HepG2 (cell line): ENCODE measurements around the gene NOS1AP. TPM values are rescaled to one million over a fixed set of nuclear protein-coding genes. Genes with fewer than 3 reads are reported as not detected.
A peak's percentile ranks its signal among the peaks of the same experiment; 100 is the strongest.

Experiments used
- AGO2 ChIP-seq: fragments of 200-400 bp; formaldehyde crosslinking; optimal IDR thresholded peaks from 2 replicates; pipeline ENCODE3; 2017; ENCODE audit warnings: mild to moderate bottlenecking, low read depth, low read length, moderate library complexity
- BORCS8-MEF2B ChIP-seq: sonication (generic); formaldehyde crosslinking; IDR thresholded peaks from 2 replicates; pipeline ENCODE4 v1.8.0; 2022; ENCODE audit warnings: mild to moderate bottlenecking, missing genetic modification reagents
- CBX1 ChIP-seq: IDR thresholded peaks from one replicate; pipeline ENCODE4 v1.6.1; 2016; ENCODE audit warnings: antibody characterized with exemption, low read depth
- CBX5 ChIP-seq: sonication (generic); formaldehyde crosslinking; IDR thresholded peaks from 2 replicates; pipeline ENCODE4 v1.4.0; 2020; ENCODE audit warnings: missing genetic modification reagents, borderline replicate concordance
- DR1 ChIP-seq: sonication (generic); formaldehyde crosslinking; IDR thresholded peaks from 2 replicates; pipeline ENCODE4 v1.8.0; 2021; ENCODE audit warnings: mild to moderate bottlenecking, missing genetic modification reagents, inconsistent platforms
- FLYWCH1 ChIP-seq: sonication (generic); formaldehyde crosslinking; IDR thresholded peaks from 2 replicates; pipeline ENCODE4 v1.8.1; 2023; ENCODE audit warnings: mild to moderate bottlenecking, missing genetic modification reagents
- GATA4 ChIP-seq: sonication (generic); IDR thresholded peaks from 2 replicates; pipeline ENCODE4 v1.6.1; 2016; ENCODE audit warnings: antibody characterized with exemption, low read depth, borderline replicate concordance
- GATAD1 ChIP-seq: IDR thresholded peaks from 2 replicates; pipeline ENCODE4 v1.6.1; 2016; ENCODE audit warnings: missing genetic modification reagents, missing compliant biosample characterization
- GTF2F1 ChIP-seq: fragments of 150-350 bp; IDR thresholded peaks from 2 replicates; pipeline ENCODE4 v1.6.1; 2014; ENCODE audit warnings: low read length
- HMG20A ChIP-seq: IDR thresholded peaks from 2 replicates; pipeline ENCODE4 v1.6.1; 2016; ENCODE audit warnings: borderline replicate concordance
- HNF4G ChIP-seq, 2 experiments: sonication (generic) in 1 of 2; formaldehyde crosslinking in 1 of 2; IDR thresholded peaks; 2 replicates each; pipeline versions ENCODE4 v1.4.0 to v1.6.1; 2011 to 2020; ENCODE audit warnings: borderline replicate concordance in 2 of 2, low read depth in 2 of 2, mild to moderate bottlenecking in 2 of 2, low read length in 1 of 2, missing genetic modification reagents in 1 of 2, moderate library complexity in 1 of 2
- KDM1A ChIP-seq: IDR thresholded peaks from 2 replicates; pipeline ENCODE4 v1.6.1; 2016; ENCODE audit warnings: missing compliant biosample characterization
- KMT2A ChIP-seq: sonication (generic); formaldehyde crosslinking; IDR thresholded peaks from 2 replicates; pipeline ENCODE4 v1.4.0; 2020; ENCODE audit warnings: missing genetic modification reagents
- KMT2B ChIP-seq: IDR thresholded peaks from 2 replicates; pipeline ENCODE4 v1.6.1; 2016; ENCODE audit warnings: missing genetic modification reagents, missing compliant biosample characterization
- MED1 ChIP-seq: sonication (generic); formaldehyde crosslinking; IDR thresholded peaks from 2 replicates; pipeline ENCODE4 v1.4.0; 2020; ENCODE audit warnings: missing genetic modification reagents
- MXD1 ChIP-seq: sonication (generic); formaldehyde crosslinking; IDR thresholded peaks from 2 replicates; pipeline ENCODE4 v1.4.0; 2020; ENCODE audit warnings: mild to moderate bottlenecking, missing genetic modification reagents
- NPAS2 ChIP-seq: sonication (generic); formaldehyde crosslinking; IDR thresholded peaks from 2 replicates; pipeline ENCODE4 v1.8.0; 2022; ENCODE audit warnings: mild to moderate bottlenecking, missing genetic modification reagents, borderline replicate concordance
- NR2F6 ChIP-seq, 2 experiments: IDR thresholded peaks; 2 replicates each; pipeline ENCODE4 v1.6.1; 2016; ENCODE audit warnings: antibody characterized with exemption in 1 of 2, mild to moderate bottlenecking in 1 of 2
- RORA ChIP-seq: sonication (generic); formaldehyde crosslinking; IDR thresholded peaks from 2 replicates; pipeline ENCODE4 v1.5.0; 2020; ENCODE audit warnings: mild to moderate bottlenecking, missing genetic modification reagents, moderate library complexity
- SMAD1 ChIP-seq: sonication (generic); formaldehyde crosslinking; IDR thresholded peaks from 2 replicates; pipeline ENCODE4 v1.4.0; 2020; ENCODE audit warnings: missing genetic modification reagents, low read depth, mild to moderate bottlenecking, borderline replicate concordance
- SNAI1 ChIP-seq: sonication (generic); formaldehyde crosslinking; IDR thresholded peaks from 2 replicates; pipeline ENCODE4 v1.5.0; 2020; ENCODE audit warnings: mild to moderate bottlenecking, missing genetic modification reagents, borderline replicate concordance
- SOX6 ChIP-seq, 2 experiments: fragments of 450-650 bp in 1 of 2; sonication (generic) in 1 of 2; formaldehyde crosslinking in 1 of 2; IDR thresholded peaks; 2 replicates each; pipeline versions ENCODE4 v1.4.0 to v1.6.1; 2017 to 2020; ENCODE audit warnings: antibody characterized with exemption in 1 of 2, mild to moderate bottlenecking in 1 of 2, missing genetic modification reagents in 1 of 2
- TCF7L2 ChIP-seq: IDR thresholded peaks from 2 replicates; pipeline ENCODE4 v1.6.1; 2011; ENCODE audit warnings: mild to moderate bottlenecking, low read depth, low read length, moderate library complexity
- ZNF260 ChIP-seq: sonication (generic); formaldehyde crosslinking; IDR thresholded peaks from 2 replicates; pipeline ENCODE4 v1.4.0; 2020; ENCODE audit warnings: missing genetic modification reagents, low read depth, mild to moderate bottlenecking, borderline replicate concordance
- ZNF414 ChIP-seq: sonication (generic); formaldehyde crosslinking; IDR thresholded peaks from 2 replicates; pipeline ENCODE4 v1.5.0; 2020; ENCODE audit warnings: missing genetic modification reagents
- ZNF501 ChIP-seq: sonication (generic); formaldehyde crosslinking; IDR thresholded peaks from 2 replicates; pipeline ENCODE4 v1.5.1; 2020; ENCODE audit warnings: mild to moderate bottlenecking, moderate library complexity, missing genetic modification reagents
- polyA plus RNA-seq, 8 experiments: library from polyadenylated mRNA; depleted of rRNA in 3 of 8; stranded (reverse) in 7 of 8; unstranded in 1 of 8; fragments of >200 nt; fragmentation: Illumina TruSeq in 4 of 8; extraction: Trizol in 4 of 8; gene quantifications; 2 replicates each; pipeline versions ENCODE4 v1.2.1 to v1.2.3, GENCODE V29; 2011 to 2016; ENCODE audit warnings: low read depth in 4 of 8, missing spikeins in 1 of 8, mixed read lengths in 1 of 8; ENCODE audit not compliant: insufficient read depth in 1 of 8
- total RNA-seq, 5 experiments: library from RNA; depleted of rRNA; stranded (reverse); fragments of >200 nt; fragmentation: Illumina TruSeq; extraction: Trizol; gene quantifications; 2 replicates each; pipeline ENCODE4 v1.2.3, GENCODE V29; 2016; ENCODE audit warnings: low read depth in 1 of 5
- TF ChIP-seq, protein P1 (sequence below): sonication (generic); formaldehyde crosslinking; IDR thresholded peaks from 2 replicates; pipeline ENCODE4 v1.4.0; 2020; ENCODE audit warnings: missing genetic modification reagents
- TF ChIP-seq, protein P2 (sequence below): sonication (generic); formaldehyde crosslinking; IDR thresholded peaks from 2 replicates; pipeline ENCODE4 v1.5.0; 2020; ENCODE audit warnings: mild to moderate bottlenecking, low read depth, missing genetic modification reagents, borderline replicate concordance

Gene NOS1AP
- total and polyA plus RNA-seq, 2 of the 13 experiments (the other 11 are each of a cell fraction or from before 2014, with no cell fraction given) = 2.0 to 3.3 TPM

GRCh38 chr1:162091681-162092524, 22.4 kb downstream of the NOS1AP start (continued):
- TF ChIP-seq SOX6 (IDR thresholded peaks at IDR 0.05) = no peak
- peak; percentile 100 for TF ChIP-seq SOX6 (CRISPR knock-in tag; IDR thresholded peaks at IDR 0.05)
- TF ChIP-seq FLYWCH1 (CRISPR knock-in tag) = no peak
- TF ChIP-seq ZNF260 (CRISPR knock-in tag) = no peak
- TF ChIP-seq ZNF414 (CRISPR knock-in tag) = peak; percentile 53; the same call in 1 of the 2 replicates
- TF ChIP-seq BORCS8-MEF2B = no peak
- no peak for TF ChIP-seq RORA (CRISPR knock-in tag)
- no peak for TF ChIP-seq CBX1
- peak; percentile 87 for TF ChIP-seq MED1 (CRISPR knock-in tag)
- no peak for TF ChIP-seq SNAI1 (CRISPR knock-in tag)
- TF ChIP-seq, protein P1, sequence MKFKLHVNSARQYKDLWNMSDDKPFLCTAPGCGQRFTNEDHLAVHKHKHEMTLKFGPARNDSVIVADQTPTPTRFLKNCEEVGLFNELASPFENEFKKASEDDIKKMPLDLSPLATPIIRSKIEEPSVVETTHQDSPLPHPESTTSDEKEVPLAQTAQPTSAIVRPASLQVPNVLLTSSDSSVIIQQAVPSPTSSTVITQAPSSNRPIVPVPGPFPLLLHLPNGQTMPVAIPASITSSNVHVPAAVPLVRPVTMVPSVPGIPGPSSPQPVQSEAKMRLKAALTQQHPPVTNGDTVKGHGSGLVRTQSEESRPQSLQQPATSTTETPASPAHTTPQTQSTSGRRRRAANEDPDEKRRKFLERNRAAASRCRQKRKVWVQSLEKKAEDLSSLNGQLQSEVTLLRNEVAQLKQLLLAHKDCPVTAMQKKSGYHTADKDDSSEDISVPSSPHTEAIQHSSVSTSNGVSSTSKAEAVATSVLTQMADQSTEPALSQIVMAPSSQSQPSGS (CRISPR knock-in tag) = peak; percentile 70; the same call in 1 of the 2 replicates
- peak; percentile 89 for TF ChIP-seq HNF4G (IDR thresholded peaks at IDR 0.05; ENCODE audit: borderline replicate concordance, low read depth, low read length)
- TF ChIP-seq HNF4G (CRISPR knock-in tag; IDR thresholded peaks at IDR 0.05; ENCODE audit: borderline replicate concordance, low read depth) = no peak
- TF ChIP-seq TCF7L2 = peak; percentile 78; the same call in 1 of the 2 replicates
- 0 out of 2 replicates have a peak, but pooled peaks have one; percentile 48 for TF ChIP-seq ZNF501
- peak; percentile 10; the same call in 1 of the 2 replicates for TF ChIP-seq GATAD1 (CRISPR knock-in tag)
- TF ChIP-seq KMT2B = peak; percentile 31; the same call in 1 of the 2 replicates
- TF ChIP-seq NR2F6 (IDR thresholded peaks at IDR 0.05) = peak; percentile 92
- TF ChIP-seq NR2F6 (CRISPR knock-in tag; IDR thresholded peaks at IDR 0.05) = peak; percentile 93
- no peak for TF ChIP-seq AGO2
- peak; percentile 62; the same call in 1 of the 2 replicates for TF ChIP-seq GATA4
- no peak for TF ChIP-seq GTF2F1
- TF ChIP-seq HMG20A = peak; percentile 88; the same call in 1 of the 2 replicates
- TF ChIP-seq, protein P2, sequence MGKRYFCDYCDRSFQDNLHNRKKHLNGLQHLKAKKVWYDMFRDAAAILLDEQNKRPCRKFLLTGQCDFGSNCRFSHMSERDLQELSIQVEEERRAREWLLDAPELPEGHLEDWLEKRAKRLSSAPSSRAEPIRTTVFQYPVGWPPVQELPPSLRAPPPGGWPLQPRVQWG (CRISPR knock-in tag) = no peak
- no peak for TF ChIP-seq NPAS2 (CRISPR knock-in tag)
- no peak for TF ChIP-seq SMAD1 (CRISPR knock-in tag)
- no peak; the same call in 1 of the 2 replicates for TF ChIP-seq CBX5
- TF ChIP-seq MXD1 = no peak
- no peak for TF ChIP-seq DR1
- peak; percentile 50; the same call in 1 of the 2 replicates for TF ChIP-seq KMT2A (CRISPR knock-in tag)
- peak; percentile 37; the same call in 1 of the 2 replicates for TF ChIP-seq KDM1A
